Measurements from ENCODE around the gene WSB1.

The WSB1 gene

GRCh38 chr17:27299384-27300049 lies 5.6 kb downstream of the WSB1 start:
- H3K4me3 ChIP-seq (replicated peaks; ENCODE audit: low read depth, low read length): no peak overlapping the region
- DNase-seq (ENCODE audit: low read depth): no peak
- no peak for TF ChIP-seq CTCF (IDR thresholded peaks at IDR 0.05; ENCODE audit: low read length, missing control alignments)

GRCh38 chr17:27303734-27304133 lies 9.8 kb downstream of the WSB1 start:
- no peak for DNase-seq (ENCODE audit: low read depth)
- H3K4me3 ChIP-seq (replicated peaks; ENCODE audit: low read depth, low read length): no peak overlapping the region
- TF ChIP-seq CTCF (IDR thresholded peaks at IDR 0.05; ENCODE audit: low read length, missing control alignments): no peak

- TF ChIP-seq CTCF (IDR thresholded peaks at IDR 0.05; ENCODE audit: low read length, missing control alignments): no peak
- no peak for DNase-seq (ENCODE audit: low read depth)
- no peak overlapping the region for H3K4me3 ChIP-seq (replicated peaks; ENCODE audit: low read depth, low read length)
Measured at GRCh38 chr17:27306276-27306835, 12.4 kb downstream of the WSB1 start.

GRCh38 chr17:27310565-27311110 lies 16.7 kb downstream of the WSB1 start:
- DNase-seq (ENCODE audit: low read depth): no peak
- TF ChIP-seq CTCF (IDR thresholded peaks at IDR 0.05; ENCODE audit: low read length, missing control alignments): no peak
- no peak overlapping the region for H3K4me3 ChIP-seq (replicated peaks; ENCODE audit: low read depth, low read length)

- DNase-seq (ENCODE audit: low read depth): no peak
- TF ChIP-seq CTCF (IDR thresholded peaks at IDR 0.05; ENCODE audit: low read length, missing control alignments): no peak
Measured at GRCh38 chr17:27313301-27313700, 19.4 kb downstream of the WSB1 start.

GRCh38 chr17:27315322-27315721 lies 21.4 kb downstream of the WSB1 start:
- peak; percentile 89 for DNase-seq (ENCODE audit: low read depth)
- H3K4me3 ChIP-seq (replicated peaks; ENCODE audit: low read depth, low read length): no peak overlapping the region
- TF ChIP-seq CTCF (IDR thresholded peaks at IDR 0.05; ENCODE audit: low read length, missing control alignments): no peak

More at GRCh38 chr17:27313301-27313700, 19.4 kb downstream of the WSB1 start:
- no peak overlapping the region for H3K4me3 ChIP-seq (replicated peaks; ENCODE audit: low read depth, low read length)

Measured in fibroblast of pulmonary artery (primary cell).